GM21723 (cell line): ENCODE measurements around the gene FILIP1.

Experiments used
- ATAC-seq: cut with Tn5 transposase; IDR thresholded peaks from one replicate; pipeline ENCODE4 v1.9.1; 2021; ENCODE audit warnings: mild to moderate bottlenecking, moderate library complexity; ENCODE audit not compliant: unreplicated experiment

The FILIP1 gene

GRCh38 chr6:75497994-75498393, 4.4 kb upstream of the FILIP1 start:
- no peak for ATAC-seq

- no peak for ATAC-seq
Observed at GRCh38 chr6:75495011-75495410, 1.4 kb upstream of the FILIP1 start.

DNA sequence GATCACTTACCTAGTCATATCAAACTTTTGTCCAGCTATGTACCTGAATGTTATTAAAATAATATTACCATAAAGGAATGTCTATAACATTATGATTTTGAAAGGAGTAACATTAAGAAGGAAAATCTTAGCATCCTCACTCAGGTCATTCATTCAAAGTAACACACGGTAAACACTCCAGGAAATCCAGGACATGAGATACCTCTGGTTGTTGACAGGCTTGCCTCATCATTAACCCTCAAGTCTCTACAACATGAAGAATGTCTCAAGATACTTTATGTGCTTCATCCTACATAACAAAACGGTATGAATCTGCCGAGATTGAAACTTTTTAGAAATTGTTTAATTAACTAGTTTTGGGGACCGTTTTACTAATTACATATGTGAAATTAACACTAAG, 690 bp upstream of the FILIP1 start:
- ATAC-seq: no peak

GRCh38 chr6:75492386-75493153, 1.0 kb downstream of the FILIP1 start:
- ATAC-seq: no peak

- ATAC-seq: no peak
Observed at GRCh38 chr6:75491291-75491690, 2.3 kb downstream of the FILIP1 start.

DNA sequence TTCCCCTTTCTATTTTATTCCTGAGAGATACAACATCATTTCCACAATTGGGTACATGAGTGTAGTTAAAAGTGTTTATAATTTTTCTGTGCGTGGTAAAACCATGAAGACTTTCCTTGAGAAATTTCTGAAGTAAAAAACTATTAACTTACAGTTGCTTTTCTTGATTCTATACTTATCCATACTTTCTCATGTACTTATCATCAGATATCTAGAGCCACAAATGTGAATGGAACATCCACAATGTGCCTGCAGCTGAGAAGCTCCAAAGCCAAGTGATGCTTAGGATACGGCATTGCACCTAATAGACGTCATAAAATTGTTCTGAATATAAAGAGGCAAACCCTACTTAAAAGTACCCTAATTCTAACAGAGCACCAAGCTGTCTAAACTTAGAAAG, 2.9 kb downstream of the FILIP1 start:
- no peak for ATAC-seq

GRCh38 chr6:75489025-75489424, 4.6 kb downstream of the FILIP1 start:
- no peak for ATAC-seq

- no peak for ATAC-seq
Observed at GRCh38 chr6:75488033-75488432, 5.6 kb downstream of the FILIP1 start.

- ATAC-seq: no peak
Observed at GRCh38 chr6:75486850-75487518, 6.6 kb downstream of the FILIP1 start.

- ATAC-seq: peak; percentile 58
Observed at GRCh38 chr6:75484535-75484934, 9.1 kb downstream of the FILIP1 start.

DNA sequence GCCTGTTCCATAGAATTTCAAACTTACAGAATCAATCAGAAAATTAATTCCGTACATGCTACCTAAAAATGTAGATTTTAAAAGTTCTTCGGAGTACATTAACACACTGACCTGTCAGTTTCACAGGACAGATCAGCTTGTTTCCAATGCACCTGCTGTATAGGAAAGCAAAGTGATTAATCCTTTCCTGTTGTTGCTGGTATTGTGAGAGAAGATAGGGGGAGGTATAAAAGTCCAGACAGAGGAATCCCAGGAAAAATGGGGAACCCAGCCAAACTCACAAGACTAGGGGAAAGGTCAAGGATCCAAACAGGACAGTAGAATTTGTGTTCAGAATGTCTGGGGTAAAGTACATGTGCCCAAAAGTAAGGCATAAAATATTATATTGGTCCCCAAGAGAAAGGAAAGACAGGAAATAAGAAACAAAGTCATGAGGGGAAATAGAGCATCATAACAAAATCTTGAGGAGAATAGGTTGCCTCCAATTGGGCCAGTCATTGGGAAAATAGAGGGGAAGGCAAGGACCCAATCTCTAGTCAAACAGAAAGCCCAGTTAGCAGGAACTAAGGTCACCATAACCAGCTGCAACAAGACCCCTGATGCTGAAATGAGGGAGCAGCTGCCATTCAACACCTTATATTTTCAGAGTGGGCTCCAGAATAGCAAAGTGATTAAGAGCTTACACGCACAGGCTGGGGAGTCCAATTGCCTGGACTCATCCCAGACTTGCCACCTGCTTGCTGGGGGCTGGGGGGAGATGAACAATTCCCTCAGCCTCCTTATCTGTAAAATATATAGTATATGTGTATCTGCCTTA, 10.3 kb downstream of the FILIP1 start:
- no peak for ATAC-seq

DNA sequence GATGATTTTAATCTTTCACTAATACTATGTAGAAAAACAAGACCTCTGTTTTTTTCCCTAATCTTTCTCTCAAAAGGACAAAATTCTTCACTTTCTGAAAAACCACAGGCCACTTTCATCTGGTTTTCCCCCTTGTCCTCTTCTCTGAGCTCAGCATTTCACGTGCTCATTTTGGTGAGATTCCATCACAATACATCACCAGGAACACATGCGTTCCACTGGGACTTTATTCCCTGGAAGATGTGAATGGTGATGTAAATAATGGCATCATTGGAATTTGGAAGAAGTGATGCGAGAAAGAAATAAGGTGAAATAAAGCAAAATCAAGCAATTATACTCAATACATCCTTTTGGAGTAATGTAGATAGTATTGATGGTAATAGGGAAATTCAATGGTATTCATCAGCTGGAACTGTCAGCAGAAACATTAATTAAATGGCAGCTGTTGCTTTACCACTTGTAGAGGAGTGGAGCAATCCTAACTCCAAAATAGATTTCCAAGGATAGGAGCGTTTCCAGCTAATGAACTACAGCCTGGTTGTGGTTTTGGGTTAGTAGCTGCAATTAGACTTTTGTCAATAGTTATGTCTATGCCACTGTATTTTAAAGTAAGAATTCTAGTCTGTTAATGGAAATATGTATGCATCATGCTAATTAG, 11.5 kb downstream of the FILIP1 start:
- no peak for ATAC-seq

DNA sequence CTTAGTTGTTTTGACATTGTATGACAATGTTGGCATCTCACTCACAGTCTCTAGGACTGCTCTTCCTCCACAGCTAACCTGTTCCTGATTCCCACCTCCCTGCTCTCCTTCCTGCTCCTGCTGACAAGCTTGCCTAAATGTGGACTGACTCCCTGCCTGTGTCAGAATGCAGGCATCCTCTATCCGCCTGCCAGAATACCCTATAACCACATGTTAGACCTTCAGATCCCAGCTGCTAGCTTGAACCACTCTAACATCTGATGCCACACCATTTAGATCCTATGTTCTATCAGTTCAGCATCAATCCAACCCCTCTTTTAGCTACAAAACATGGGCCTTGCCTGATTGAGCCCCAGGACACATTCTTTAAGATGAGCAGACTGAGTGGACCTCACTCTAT, 12.2 kb downstream of the FILIP1 start:
- no peak for ATAC-seq

DNA sequence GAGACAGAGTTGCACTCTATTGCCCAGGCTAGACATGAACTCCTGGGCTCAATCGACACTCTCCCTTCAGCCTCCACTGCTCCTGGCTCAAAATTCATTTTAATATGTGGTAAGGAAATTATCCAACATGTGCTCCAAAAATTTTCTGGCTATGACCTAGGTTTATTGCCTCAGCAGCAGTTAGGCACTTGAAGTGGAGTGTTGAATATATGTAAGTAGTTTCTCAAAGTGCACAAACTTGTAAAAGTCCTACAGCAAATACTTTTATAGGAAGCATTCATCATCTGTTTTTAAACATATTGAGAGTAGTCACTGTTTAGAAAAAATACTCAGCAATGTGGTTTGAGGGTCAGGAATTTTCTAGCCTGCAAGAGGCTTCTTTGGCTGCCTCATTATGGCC, 13.2 kb downstream of the FILIP1 start:
- no peak for ATAC-seq

DNA sequence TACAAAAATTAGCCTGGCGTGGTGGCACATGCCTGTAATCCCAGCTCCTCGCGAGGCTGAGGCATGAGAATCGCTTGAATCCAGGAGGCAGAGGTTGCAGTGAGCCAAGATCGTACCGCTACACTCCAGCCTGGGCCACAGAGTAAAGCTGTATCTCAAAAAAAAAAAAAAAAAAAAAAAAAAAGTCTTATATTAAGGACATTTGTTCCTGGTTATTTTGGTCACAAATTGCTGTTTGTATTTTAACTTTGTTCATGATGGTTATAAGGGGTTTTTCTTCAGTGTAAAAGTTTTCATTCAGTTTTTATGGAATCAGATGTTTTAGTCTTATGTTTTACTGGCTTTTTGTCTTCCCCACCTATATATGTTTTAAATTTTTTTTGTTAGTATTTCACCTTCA, 13.9 kb downstream of the FILIP1 start:
- ATAC-seq: no peak

DNA sequence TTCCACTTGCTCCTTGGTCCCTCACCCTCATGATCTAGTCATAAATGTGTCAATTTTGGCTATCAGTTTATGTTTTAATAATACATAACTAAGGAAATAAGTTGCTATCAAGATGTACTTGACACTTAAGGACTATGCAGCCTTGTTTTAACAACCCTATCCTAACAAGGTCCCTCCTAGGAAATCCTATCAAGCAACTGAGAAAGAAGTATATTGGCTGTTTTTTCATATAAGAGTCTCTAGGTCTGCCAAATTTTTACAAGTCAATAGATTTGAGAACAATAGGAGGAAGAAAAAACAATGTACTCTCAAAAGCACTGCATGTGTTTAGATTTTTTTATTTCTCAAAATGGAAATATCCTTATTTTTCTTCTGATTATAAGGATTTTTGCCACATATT, 14.7 kb downstream of the FILIP1 start:
- no peak for ATAC-seq

- peak; percentile 86 for ATAC-seq
Observed at GRCh38 chr6:75472885-75473284, 20.7 kb downstream of the FILIP1 start.

DNA sequence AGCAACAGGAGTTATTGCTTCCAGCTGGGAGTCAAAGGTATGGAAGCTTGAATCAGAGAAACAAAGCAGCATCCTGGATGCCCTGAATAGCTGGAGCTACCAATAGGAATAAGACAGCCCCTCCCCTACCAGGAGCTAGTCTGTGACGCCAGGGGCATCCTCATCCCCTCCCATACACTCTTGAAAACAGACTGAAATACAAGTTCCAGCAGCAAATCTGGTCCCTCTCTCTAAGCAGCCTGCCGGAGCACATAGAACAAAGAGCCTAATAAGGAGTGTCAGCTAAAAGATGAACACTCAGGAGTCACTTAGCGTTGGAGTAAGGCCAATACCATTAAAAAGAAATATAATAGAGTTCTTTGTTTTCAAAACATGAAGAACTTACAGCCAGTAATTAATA, 25.6 kb downstream of the FILIP1 start:
- no peak for ATAC-seq

- no peak for ATAC-seq
Observed at GRCh38 chr6:75467284-75467683, 26.3 kb downstream of the FILIP1 start.

GRCh38 chr6:75466636-75467035, 27.0 kb downstream of the FILIP1 start:
- no peak for ATAC-seq

GRCh38 chr6:75463908-75464307, 29.7 kb downstream of the FILIP1 start:
- no peak for ATAC-seq
